Measurements from ENCODE around the gene RAD21L1. TPM values are rescaled to one million over a fixed set of nuclear protein-coding genes. Genes with fewer than 3 reads are reported as not detected.

RAD21L1 gene
- polyA plus RNA-seq, 1 donor from 2014 or later, result not detected

DNA sequence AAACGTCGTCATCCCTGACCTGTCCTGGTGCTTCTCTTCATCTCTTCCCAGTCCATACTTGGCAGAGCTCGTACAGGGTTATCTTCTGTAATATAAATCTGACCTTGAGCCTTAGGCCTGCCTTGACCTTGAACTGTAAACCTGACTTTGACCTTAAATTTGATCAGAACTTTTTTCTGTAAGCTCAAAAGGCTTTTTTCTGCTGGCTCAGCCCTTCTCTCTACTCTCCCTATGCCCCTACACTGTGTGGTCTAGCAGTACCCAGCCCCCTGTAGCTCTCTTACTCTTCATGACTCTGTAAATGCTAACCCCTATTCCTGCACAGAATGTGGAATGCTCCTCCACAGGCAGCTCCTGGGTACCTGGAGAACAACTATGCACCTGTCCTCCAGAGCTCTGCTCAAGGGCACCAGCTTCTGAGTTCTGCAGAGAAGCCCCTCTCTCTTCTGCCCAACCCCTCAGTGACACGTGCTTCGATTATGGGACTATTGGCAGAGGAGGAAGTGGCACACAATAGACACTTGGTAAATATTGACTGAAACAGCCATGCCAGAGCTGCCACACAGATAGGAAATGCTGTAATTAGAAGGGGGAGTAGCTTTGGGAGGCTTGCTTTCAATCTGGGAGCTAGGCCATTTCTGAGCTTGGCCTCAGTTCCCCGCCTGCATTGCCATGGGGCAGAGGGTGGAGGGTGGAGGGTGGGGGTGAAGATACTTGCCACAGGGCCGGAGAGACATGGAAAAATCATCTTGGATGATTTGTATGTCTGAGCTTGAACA is 55.6 kb downstream of the RAD21L1 start (continued):
- TF ChIP-seq, protein P1, sequence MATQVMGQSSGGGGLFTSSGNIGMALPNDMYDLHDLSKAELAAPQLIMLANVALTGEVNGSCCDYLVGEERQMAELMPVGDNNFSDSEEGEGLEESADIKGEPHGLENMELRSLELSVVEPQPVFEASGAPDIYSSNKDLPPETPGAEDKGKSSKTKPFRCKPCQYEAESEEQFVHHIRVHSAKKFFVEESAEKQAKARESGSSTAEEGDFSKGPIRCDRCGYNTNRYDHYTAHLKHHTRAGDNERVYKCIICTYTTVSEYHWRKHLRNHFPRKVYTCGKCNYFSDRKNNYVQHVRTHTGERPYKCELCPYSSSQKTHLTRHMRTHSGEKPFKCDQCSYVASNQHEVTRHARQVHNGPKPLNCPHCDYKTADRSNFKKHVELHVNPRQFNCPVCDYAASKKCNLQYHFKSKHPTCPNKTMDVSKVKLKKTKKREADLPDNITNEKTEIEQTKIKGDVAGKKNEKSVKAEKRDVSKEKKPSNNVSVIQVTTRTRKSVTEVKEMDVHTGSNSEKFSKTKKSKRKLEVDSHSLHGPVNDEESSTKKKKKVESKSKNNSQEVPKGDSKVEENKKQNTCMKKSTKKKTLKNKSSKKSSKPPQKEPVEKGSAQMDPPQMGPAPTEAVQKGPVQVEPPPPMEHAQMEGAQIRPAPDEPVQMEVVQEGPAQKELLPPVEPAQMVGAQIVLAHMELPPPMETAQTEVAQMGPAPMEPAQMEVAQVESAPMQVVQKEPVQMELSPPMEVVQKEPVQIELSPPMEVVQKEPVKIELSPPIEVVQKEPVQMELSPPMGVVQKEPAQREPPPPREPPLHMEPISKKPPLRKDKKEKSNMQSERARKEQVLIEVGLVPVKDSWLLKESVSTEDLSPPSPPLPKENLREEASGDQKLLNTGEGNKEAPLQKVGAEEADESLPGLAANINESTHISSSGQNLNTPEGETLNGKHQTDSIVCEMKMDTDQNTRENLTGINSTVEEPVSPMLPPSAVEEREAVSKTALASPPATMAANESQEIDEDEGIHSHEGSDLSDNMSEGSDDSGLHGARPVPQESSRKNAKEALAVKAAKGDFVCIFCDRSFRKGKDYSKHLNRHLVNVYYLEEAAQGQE (IDR thresholded peaks at IDR 0.05; ENCODE audit: borderline replicate concordance), result no peak
- TF ChIP-seq RAD21 (conservative IDR thresholded peaks at IDR 0.05), result no peak

DNA sequence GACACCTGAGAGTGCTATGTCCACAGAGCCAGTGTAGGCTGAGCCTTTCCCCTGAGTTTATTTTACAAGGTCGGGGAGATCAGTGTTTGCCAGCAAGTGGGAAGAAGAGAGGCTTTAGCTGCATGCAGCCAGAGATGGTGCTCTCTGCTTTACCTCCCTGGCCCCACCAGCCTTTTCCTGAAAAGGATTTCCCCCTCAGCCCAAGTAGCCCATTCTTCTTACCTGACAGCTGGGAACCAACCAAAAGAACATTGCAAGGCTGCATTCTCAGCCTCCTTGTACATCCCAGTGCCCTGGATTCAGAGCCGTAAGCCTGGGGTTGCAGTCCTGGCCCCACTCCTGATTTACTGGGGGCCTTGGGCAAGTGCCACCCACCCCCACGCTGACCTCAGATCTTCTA is 57.1 kb downstream of the RAD21L1 start:
- no peaks in the 10 kb centered on the region for H3F3A ChIP-seq (ENCODE audit: insufficient read depth, low read length, poor library complexity, severe bottlenecking)
- no peaks in the 10 kb centered on the region for H3K9me2 ChIP-seq (ENCODE audit: insufficient read depth, low read length)
- H4K20me1 ChIP-seq (ENCODE audit: insufficient read depth), result no peaks in the 10 kb centered on the region
- H3K9me3 ChIP-seq (ENCODE audit: low read length), result no peaks in the 10 kb centered on the region
- H3K9ac ChIP-seq (ENCODE audit: low read length), result no peak overlapping the region
- H3K27ac ChIP-seq (ENCODE audit: low read length), result peak overlapping the region; percentile 12
- no peaks in the 10 kb centered on the region for H3K27me3 ChIP-seq (ENCODE audit: insufficient read depth, low read depth, low read length)
- H3K4me2 ChIP-seq (ENCODE audit: low read length), result no peak overlapping the region
- no peaks in the 10 kb centered on the region for H3K79me2 ChIP-seq (replicated peaks; ENCODE audit: insufficient read depth, low read length)
- no peaks in the 10 kb centered on the region for H3K36me3 ChIP-seq (ENCODE audit: insufficient read depth, low read length)
- no peak overlapping the region for H2AFZ ChIP-seq (ENCODE audit: low read depth, low read length)
- no peak for TF ChIP-seq RAD21 (conservative IDR thresholded peaks at IDR 0.05)
- TF ChIP-seq, protein P1 (IDR thresholded peaks at IDR 0.05; ENCODE audit: borderline replicate concordance), result no peak
- no peak for TF ChIP-seq TAF1 (IDR thresholded peaks at IDR 0.05; ENCODE audit: low read depth)
- TF ChIP-seq MXI1 (conservative IDR thresholded peaks at IDR 0.05; ENCODE audit: poor library complexity, severe bottlenecking), result no peak
- no peak for TF ChIP-seq POLR2AphosphoS5 (IDR thresholded peaks at IDR 0.05)
- TF ChIP-seq EP300 (conservative IDR thresholded peaks at IDR 0.05; ENCODE audit: poor library complexity, severe bottlenecking), result no peak
- TF ChIP-seq SMC3 (conservative IDR thresholded peaks at IDR 0.05; ENCODE audit: poor library complexity), result no peak
- TF ChIP-seq, protein P2, sequence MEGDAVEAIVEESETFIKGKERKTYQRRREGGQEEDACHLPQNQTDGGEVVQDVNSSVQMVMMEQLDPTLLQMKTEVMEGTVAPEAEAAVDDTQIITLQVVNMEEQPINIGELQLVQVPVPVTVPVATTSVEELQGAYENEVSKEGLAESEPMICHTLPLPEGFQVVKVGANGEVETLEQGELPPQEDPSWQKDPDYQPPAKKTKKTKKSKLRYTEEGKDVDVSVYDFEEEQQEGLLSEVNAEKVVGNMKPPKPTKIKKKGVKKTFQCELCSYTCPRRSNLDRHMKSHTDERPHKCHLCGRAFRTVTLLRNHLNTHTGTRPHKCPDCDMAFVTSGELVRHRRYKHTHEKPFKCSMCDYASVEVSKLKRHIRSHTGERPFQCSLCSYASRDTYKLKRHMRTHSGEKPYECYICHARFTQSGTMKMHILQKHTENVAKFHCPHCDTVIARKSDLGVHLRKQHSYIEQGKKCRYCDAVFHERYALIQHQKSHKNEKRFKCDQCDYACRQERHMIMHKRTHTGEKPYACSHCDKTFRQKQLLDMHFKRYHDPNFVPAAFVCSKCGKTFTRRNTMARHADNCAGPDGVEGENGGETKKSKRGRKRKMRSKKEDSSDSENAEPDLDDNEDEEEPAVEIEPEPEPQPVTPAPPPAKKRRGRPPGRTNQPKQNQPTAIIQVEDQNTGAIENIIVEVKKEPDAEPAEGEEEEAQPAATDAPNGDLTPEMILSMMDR (IDR thresholded peaks at IDR 0.05; ENCODE audit: poor library complexity, severe bottlenecking), result no peak
- no peak for TF ChIP-seq EZH2 (IDR thresholded peaks at IDR 0.05; ENCODE audit: borderline replicate concordance, insufficient read depth, low read length, poor library complexity, severe bottlenecking)
- H3K4me3 ChIP-seq (ENCODE audit: low read length), result no peak overlapping the region

Measured in neural cell (in vitro differentiated cells).